Measurements from ENCODE around the gene SERGEF. TPM values are rescaled to one million over a fixed set of nuclear protein-coding genes. Genes with fewer than 3 reads are reported as not detected.

Gene SERGEF
- total RNA-seq, 1 experiment from 2014 or later = 31.4 TPM

GRCh38 chr11:17753153-17753552 is 259.7 kb downstream of the SERGEF start:
- no peaks in the 10 kb centered on the region for H3K79me1 ChIP-seq (ENCODE audit: insufficient read depth, low read depth, low read length, poor library complexity, severe bottlenecking)
- no CpG with 5 or more reads among the region's 5 CpGs for WGBS (ENCODE audit: extremely low coverage, insufficient read length, low lambda C conversion rate)

More at GRCh38 chr11:17753153-17753552, 259.7 kb downstream of the SERGEF start:
- no peak overlapping the region for H3K56ac ChIP-seq (ENCODE audit: insufficient read length, low read depth, low read length)
- H3K4me1 ChIP-seq (ENCODE audit: insufficient read depth, low read length) = no peaks in the 10 kb centered on the region
- H2AFZ ChIP-seq (ENCODE audit: low read length) = no peak overlapping the region
- no peak overlapping the region for H3K27ac Mint-ChIP-seq
- H3K4me3 Mint-ChIP-seq = no peak overlapping the region
- no peak overlapping the region for H4K5ac ChIP-seq (ENCODE audit: insufficient read length, low read depth, low read length)
- no peak overlapping the region for H2BK5ac ChIP-seq (ENCODE audit: insufficient read length, low read length)
- no peak overlapping the region for H4K91ac ChIP-seq (ENCODE audit: insufficient read length, low read depth, low read length)
- no peak overlapping the region; the same call in 1 of the 2 replicates for H3K14ac ChIP-seq (ENCODE audit: insufficient read depth, low read length)
- H3K23me2 ChIP-seq (ENCODE audit: insufficient read length, low read depth, low read length, poor library complexity, severe bottlenecking) = no peaks in the 10 kb centered on the region
- H2AK5ac ChIP-seq (ENCODE audit: insufficient read length, low read length) = no peak overlapping the region
- H3K9me3 Mint-ChIP-seq = no peaks in the 10 kb centered on the region
- H3K18ac ChIP-seq (ENCODE audit: insufficient read length, low read depth, low read length) = no peak overlapping the region
- H3K4me2 ChIP-seq (ENCODE audit: insufficient read depth, insufficient read length, low read length) = no peak overlapping the region
- H2BK12ac ChIP-seq (ENCODE audit: insufficient read length, low read depth, low read length) = no peak overlapping the region
- H3K9ac ChIP-seq (ENCODE audit: extremely low read depth, insufficient read length, low read length) = no peak overlapping the region
- H3K23ac ChIP-seq (ENCODE audit: insufficient read length, low read depth, low read length) = no peak overlapping the region
- H3K27me3 ChIP-seq (ENCODE audit: insufficient read depth, low read length) = no peaks in the 10 kb centered on the region
- no peak for TF ChIP-seq CTCF (conservative IDR thresholded peaks at IDR 0.05)
- no peak overlapping the region for H3K27ac ChIP-seq (ENCODE audit: insufficient read length, low read depth, low read length)
- peaks cover 3% of the 10 kb centered on the region for H4K20me1 ChIP-seq (ENCODE audit: control insufficient read depth, insufficient read depth, insufficient read length)
- H3K4ac ChIP-seq (ENCODE audit: low read depth, low read length) = no peak overlapping the region
- no peak overlapping the region for H3T11ph ChIP-seq (ENCODE audit: low read length)
- H2BK120ac ChIP-seq (ENCODE audit: low read depth, low read length, poor library complexity, severe bottlenecking) = no peak overlapping the region
- H4K8ac ChIP-seq (replicated peaks; ENCODE audit: insufficient read length, low read depth, low read length) = no peak overlapping the region
- no peak overlapping the region for H2BK20ac ChIP-seq (ENCODE audit: low read depth, low read length, poor library complexity, severe bottlenecking)
- no peak for DNase-seq
- no peaks in the 10 kb centered on the region for H3K79me2 ChIP-seq (ENCODE audit: insufficient read depth, low read length)
- no peaks in the 10 kb centered on the region for H3K9me3 ChIP-seq (ENCODE audit: control insufficient read depth, low read depth, low read length)
- no peaks in the 10 kb centered on the region for H3K36me3 Mint-ChIP-seq (ENCODE audit: insufficient read depth in 1 of 3, low read depth in 3 of 3)
- H2BK15ac ChIP-seq (ENCODE audit: low read depth, low read length) = no peak overlapping the region
- peaks cover 39% of the 10 kb centered on the region for H3K27me3 Mint-ChIP-seq (ENCODE audit: low read depth)
- no peaks in the 10 kb centered on the region for H3K4me1 Mint-ChIP-seq
